ENCODE data around the gene ANXA7.
"Not testable (repeated sequence)": the region's sequence is repeated elsewhere in the genome, so short reads cannot be mapped to it uniquely, and the experiment has no call there.

Gene ANXA7

DNA sequence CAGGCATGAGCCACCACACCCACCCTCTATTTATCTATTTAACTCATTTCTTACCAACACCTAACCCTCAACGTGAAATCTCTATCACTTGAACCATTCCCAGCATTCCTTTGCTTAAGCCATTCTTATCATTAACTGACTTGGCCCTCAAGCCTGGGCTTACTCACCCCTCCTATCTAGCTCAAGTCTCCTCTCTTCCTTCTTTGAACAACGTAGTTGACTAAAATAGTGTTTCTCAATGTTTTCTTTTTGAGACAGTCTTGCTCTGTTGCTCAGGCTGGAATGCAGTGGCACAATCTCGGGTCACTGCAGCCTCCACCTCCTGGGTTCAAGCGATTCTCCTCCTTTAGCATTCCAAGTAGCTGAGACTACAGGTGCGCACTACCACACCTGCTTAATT is 7.0 kb downstream of the ANXA7 start:
- FAIRE-seq, result no peak

DNA sequence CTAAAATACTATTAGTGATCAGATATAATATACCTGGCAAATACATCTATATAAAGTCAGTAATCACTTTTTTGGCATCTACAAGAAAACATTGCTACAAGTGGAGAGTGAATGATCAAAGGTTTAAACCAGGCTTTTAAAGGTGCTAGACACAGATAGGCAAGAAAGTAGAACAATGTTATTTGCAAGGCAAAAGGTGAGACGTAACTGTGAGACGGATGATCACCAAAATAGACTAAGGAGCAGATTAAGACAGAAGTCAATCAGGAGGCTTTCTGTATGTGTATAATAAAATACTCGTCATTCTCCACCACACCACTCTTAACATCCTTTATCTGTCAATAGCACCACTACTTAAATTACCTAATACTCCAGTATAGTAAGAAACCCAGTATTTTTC is 8.3 kb downstream of the ANXA7 start:
- no peak for FAIRE-seq

DNA sequence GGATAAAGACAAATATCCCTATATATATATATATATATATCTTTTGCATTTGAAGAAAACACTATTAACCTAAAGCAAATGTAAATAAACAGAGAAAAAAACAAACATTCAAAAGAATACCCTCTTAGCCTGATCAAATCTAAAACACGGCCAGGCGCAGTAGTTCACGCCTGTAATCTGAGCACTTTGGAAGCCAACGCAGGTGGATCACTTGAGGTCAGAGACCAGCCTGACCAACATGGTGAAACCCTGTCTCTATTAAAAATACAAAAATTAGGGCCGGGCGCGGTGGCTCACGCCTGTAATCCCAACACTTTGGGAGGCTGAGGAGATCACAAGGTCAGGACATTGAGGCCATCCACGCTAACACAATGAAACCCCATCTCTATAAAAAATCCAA is 9.2 kb downstream of the ANXA7 start:
- FAIRE-seq, result no peak

DNA sequence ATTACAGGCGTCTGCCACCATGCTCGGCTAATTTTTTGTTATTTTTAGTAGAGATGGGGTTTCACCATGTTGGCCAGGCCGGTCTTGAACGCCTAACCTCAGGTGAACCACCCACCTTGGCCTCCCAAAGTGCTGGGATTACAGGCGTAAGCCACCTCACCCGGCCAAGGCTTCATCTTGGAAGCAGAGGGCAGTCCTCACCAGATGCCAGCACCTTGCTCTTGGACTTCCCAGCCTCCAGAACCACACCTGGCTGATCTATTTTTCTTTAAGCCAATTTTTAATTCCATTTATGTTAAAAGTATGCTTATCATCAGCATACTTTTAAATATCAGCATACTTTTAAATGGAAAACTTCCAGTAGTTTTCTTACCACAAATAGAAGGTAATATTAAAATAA is 12.2 kb downstream of the ANXA7 start:
- FAIRE-seq, result no peak

DNA sequence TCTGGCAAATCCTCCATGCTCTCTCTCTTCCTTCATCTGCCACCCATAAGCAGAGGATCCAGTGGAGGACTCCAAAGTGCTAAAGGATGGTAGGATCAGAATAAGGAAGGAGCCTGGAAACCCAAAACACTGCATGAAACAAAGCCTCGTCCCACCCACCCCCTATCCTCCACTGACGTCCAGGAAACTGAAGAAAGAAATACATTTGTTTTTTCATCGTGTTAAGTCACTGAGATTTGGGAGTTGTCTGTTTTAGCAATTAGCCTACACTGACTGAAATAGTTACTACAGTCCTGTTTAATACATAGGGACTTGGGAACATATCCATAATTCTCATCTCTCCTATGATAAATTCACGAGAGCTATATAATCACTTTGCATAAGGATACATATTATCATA is 14.8 kb downstream of the ANXA7 start:
- FAIRE-seq, result no peak

DNA sequence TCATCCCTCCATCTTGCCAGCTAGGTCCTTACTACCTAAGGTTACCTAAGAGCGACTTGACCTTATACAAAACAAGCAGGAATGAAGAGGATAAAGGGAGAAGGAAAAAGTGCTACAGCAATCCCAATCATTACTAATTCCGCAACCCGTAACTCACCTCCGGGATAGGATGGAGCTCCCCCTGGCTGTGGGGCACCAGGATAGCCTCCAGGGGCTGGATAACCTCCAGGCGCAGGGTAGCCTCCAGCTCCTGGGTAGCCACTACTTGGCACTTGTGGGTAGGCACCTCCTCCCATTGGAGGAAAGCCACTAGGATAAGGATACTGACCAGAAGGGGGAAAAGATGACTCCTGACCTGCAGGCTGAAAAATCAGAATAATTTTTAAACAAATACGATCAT is 15.8 kb downstream of the ANXA7 start:
- no peak for FAIRE-seq

DNA sequence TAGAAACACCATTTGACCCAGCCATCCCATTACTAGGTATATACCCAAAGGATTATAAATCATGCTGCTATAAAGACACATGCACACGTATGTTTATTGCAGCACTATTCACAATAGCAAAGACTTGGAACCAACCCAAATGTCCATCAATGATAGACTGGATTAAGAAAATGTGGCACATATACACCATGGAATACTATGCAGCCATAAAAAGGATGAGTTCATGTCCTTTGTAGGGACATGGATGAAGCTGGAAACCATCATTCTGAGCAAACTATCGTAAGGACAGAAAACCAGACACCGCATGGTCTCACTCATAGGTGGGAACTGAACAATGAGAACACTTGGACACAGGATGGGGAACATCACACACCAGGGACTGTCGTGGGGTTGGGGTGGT is 19.5 kb downstream of the ANXA7 start:
- FAIRE-seq, result not testable (repeated sequence)

DNA sequence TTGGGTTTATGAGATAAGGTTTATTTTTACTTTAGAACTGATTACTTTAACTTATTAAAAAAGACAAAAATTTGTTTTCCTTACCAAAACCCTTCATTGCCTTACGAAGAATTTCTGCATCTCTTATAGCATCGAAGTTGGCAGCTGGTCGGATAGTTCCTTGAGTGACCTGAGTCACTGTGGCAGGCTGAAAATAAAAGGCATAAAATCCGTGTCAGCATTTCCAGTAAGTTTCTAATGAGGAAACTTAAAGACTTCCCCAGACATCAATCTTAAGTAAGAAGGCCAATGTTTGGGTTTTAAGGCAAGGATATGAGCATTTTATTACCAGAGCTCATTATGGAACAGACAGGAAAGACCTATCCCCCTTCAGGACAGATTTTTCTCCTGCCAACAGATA is 25.6 kb downstream of the ANXA7 start:
- no peak for FAIRE-seq

DNA sequence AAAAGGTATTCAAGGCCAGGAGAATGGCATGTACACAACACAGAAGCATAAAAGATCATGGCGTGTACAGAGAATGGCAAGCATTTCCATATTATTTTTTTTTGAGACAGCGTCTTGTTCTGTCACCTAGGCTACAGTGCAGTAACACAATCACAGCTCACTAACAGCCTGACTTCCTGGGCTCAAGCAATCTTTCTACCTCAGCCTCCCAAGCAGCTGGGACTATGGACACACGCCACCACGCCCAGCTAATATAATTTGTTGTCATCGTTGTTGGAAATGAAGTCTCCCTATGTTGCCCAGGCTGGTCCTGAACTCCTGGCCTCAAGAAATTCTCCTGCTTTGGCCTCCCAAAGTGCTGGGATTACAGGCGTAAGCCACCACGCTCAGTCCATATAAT is 27.3 kb downstream of the ANXA7 start:
- no peak for FAIRE-seq

DNA sequence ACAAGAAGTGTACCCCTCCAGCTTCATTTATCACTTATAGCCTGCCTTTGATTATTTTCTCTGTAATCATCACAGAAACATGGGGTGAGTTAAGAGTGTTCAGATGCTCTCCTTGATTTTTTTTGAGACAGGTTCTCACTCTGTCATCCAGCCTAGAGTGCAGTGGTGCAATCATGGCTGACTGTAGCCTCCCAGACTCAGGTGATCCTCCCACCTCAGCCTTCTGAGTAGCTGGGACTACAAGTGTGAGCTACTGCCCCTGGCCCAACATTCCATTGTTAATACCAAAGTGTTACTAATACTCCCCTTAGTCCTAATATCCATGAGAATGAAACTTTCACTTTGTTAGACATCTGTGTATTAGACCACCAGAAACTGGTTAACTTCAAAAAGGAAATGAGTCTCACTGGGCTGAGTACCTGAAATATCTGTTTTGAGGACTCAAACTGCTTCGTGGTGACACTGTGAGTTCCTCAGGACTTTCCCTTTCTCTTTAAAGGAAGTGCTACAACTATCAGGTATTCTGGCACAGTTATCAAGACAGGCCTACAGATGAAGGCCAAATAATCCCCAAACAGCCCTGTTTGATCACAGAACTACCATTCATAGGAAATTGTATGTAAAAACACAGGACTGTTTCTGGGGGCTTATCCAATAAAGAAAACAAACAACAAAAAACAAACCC is 34.7 kb downstream of the ANXA7 start:
- no peak for FAIRE-seq

DNA sequence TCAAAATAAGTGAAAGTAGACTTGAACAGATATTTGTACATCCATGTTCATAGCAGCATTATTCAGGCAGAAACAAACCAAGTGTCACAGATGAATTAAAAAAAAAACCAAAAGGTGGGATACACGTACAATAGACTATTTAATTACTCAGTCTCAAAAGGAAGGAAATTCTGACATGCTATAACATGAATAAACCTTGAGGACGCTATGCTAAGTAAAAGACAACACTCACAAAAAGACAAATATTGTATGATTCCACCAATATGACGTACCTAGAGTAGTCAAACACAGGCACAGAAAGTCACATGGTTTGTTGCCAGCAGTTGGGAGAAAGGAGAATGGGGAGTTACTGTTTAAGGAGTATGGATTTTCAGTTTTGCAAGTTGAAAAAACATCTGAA is 37.2 kb downstream of the ANXA7 start:
- no peak for FAIRE-seq

DNA sequence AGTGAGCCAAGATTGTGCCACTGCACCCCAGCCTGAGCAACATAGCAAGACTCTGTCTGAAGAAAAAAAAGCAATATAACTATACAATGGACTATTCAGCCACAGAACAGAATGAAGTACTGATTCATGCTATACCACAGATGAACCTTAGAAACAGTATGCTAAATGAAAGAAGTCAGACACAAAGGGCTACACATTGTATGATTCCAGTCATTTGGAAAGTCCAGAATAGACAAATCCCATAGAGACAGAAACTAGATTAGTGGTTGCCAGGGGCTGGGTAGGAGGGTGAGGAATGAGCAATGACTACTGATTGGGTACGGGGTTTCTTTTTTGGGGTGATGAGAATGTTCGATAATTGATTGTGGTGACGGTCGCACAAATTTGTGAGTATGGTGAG is 45.6 kb downstream of the ANXA7 start:
- no peak for FAIRE-seq

DNA sequence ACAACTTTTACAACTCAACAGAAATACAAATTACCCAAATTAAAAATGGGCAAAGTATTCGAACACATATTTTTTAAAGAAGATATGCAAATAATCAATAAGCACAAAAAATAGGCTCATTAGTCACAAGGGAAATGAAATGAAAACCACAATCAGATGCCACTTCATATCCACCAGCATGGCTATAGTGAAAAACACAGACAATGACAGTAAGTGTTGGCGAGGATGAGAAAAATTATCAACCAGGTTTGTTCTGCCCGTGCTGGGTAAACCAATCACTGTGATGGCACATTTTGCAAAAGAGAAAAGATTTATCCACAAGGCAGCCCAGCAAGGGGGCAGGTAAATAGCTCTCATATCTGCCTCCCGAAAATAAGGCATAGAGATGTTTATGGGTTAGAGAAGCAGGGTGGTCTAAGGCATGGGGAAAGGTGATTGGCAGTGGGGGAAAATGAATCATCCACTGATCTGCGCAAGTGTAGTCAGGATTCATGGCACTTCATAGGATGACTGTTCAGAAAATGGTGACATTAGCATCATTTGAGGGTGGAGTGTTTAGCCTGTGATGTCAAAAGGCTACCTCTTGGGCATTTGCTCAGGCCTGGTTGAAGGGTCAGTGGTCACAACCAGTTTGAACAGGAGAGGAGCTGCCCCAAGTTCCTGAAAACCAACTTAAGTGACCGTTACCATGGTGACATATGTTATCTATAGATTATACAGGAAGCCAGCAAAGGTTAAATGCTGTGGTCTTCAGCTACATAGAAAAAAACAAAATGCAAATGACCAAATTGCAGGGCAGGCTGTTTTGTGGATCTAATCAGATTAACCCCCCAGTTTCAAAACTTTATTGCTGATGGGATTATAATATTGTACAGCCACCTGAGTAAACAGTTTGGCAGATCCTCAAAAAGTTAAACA is 47.2 kb downstream of the ANXA7 start:
- no peak for FAIRE-seq

DNA sequence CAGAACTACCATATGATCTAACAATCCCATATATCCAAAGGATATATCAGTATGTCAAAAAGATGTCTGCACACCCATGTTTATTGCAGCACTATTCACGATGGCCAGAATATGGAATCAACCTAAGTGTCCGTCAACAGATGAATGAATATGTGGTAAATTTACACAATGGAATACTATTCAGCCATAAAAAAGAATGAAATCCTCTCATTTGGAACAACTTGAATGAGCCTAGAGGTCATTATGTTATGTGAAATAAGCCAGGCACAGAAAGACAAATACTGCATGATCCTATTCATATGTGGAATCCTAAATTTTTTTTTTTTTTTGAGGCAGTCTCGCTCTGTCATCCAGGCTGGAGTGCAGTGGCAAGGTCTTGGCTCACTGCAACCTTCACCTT is 48.9 kb downstream of the ANXA7 start:
- no peak for FAIRE-seq

DNA sequence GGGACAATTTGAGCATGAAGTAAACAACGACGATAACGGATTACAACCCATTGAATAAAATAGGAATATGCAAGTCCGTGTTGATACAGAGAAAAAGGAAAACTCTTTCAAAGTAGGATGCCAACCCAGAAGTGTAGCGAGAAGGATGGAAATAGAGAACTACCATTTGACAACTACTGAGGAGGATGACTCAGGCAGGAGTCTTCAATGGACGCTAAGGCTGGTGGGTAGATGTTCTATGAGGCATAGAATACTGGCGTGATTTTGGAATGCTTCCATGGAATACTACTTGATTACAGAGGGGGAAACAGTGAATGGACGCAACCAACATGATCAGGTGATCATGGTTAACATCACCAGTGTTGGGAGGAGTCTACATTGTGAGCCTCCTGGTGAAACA is 54.4 kb downstream of the ANXA7 start:
- no peak for FAIRE-seq

DNA sequence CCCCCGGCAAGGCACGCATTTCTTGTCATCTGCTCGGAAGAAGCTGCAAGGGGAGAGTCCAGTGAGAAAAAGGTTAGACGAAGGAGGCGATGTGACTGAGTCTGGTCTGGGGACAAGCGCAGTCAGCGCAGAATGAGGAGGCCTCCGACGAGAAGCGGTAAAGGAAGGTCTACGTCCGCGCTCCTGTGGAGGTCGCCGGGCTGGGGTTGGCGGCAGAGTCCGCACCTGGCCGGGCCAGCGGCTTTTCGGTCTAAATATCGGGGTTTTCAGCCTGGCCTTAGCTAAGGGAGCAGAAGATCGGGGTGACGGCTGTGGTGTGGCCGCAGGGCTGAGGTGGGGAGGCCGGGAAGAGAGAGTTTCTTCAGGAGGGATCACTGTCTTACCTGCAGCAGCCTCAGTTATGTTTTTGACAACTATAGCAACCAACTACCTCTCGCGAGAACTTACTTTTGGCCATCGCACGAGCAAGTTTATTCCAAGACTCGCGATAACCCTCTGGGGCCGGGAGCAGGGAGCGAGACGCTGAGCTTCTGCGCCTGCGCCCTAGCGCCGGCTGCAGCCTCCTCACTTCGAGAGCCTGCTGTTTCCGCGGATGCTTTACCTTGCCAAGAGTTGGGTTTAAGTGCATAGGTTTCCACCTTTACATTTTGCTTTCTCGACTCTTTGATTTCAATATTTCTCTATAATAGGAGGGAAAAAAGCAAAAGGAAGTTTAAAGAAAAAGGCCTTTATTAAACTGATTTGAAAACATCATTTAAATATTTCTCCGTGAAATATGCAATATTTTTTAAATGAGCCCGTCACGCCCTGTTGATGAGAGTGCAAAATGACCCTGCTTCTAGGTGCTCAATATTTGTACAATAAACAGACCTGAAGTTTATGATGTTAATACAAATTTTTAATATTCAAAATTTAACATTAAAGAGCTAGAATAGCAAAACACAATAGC is 55.3 kb downstream of the ANXA7 start, which contains the start of gene CFAP70:
Gene CFAP70 (minus strand): TSS at position 534 of the 949 bp plus-strand sequence. CDS start 4,068 bp downstream, outside the sequence.
- no peak for FAIRE-seq

DNA sequence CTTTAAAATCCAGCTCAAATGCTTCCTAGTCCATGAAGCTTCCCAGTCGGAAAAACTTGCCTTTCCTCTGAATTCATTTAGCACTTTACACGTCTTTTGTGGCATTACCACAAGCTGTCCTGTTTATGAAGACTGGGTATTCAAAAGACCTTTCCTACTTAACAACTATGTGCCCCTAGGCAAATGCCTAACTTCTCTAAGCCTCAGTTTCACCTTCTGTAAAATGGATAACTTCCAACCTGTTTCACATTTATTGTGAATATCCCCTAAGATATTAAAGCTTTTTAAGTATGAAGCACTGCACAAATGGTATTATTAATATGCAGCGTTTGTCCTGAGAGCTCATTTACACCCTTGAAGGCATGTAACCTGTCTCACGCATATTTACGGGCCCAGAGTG is 56.0 kb downstream of the ANXA7 start:
- FAIRE-seq, result no peak

DNA sequence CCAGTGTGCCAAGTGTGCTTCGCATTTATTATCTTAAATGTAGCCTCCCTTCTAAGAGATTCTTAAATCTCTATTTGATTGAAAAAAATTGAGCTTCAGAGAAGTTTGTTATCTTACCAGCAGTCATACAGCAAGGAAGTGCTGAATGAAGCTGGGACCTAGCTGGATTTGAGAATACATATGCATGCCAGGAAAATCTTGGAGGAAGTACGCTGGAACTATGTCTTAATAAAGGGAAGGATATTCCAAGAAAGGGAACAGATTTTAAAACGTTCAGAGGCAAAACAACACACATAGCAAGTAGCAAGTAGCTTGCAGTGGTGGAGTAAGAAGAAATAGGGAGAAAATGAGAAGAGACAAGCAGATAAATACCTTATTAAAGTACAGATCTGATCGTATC is 56.7 kb downstream of the ANXA7 start:
- FAIRE-seq, result no peak

DNA sequence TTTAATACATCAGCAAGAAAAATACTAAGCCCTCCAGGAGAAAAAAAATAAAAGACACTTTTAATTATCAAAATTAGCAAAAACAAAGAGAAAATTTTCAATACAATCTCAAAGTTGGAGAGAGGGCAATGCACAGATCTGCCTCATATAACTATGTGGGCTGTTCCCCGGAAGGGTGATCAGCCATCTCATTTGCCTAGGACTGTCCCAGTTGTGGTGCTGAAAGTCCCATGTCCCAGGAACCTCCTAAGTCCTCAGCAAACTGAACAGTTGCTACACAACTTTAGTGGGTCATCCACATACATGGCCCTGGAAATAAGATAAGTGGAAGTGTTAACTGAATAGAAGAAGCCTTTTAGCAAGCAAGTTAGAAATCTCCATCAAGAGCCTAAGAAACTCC is 69.6 kb downstream of the ANXA7 start:
- no peak for FAIRE-seq

DNA sequence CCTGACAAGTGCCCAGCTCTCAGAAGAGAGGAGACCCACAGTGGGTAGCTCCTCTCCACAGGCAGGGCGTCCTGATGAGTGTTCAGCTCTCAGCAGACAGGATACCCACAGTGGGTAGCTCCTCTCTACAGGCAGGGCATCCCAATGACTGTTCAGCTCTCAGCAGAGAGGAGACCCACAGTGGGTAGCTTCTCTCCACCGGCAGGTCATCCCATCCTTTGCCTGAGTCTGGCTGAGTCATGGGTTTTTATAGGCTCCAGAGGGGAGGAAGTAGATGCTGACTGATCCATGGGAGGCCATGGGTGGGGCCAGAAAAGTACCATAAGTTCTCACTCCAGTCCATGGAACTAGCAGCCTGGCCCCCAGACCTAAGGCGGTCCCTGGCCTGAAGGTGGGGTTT is 73.7 kb downstream of the ANXA7 start:
- no peak for FAIRE-seq

DNA sequence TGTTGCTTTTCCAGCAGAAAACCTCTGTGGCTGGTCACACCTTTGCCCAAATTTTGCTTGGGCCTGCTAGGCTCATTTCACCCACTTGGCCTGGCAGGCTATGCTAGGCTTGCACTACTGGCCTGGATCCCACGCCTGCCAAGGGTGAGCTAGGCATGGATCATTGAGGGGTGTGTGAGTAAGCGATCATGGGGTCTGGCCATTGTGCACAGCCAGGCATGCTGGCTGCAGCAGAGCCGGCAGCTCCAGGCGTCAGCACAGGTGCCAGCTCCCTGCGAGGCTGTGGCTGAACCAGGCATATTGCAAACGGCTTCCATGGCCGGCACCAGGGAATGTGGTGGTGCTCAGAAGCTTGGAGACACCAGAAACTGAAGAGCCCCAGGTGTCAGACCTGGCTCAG is 74.4 kb downstream of the ANXA7 start:
- no peak for FAIRE-seq

DNA sequence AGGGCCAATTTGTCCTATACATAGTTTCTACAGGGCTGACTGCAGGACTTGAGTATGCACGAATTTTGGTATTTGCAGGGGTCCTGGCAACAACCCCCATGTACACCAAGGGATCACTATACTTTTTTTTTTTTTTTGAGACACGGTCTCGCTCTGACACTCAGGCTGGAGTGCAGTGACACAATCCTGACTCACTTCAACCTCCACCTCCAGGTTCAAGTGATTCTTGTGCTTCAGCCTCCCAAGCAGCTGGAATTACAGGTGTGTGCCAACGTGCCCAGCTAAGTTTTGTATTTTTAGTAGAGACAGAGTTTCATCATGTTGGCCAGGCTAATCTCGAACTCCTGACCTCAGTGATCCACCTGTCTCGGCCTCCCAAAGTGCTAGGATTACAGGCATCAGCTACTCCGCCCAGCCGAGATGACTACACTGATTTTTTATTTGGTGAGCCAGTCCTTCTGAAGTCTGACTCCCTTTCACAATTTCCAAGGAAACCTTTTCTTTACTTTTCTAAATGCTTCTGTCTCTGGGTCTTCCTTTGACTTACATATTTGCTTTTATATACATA is 75.0 kb downstream of the ANXA7 start:
- FAIRE-seq, result no peak

DNA sequence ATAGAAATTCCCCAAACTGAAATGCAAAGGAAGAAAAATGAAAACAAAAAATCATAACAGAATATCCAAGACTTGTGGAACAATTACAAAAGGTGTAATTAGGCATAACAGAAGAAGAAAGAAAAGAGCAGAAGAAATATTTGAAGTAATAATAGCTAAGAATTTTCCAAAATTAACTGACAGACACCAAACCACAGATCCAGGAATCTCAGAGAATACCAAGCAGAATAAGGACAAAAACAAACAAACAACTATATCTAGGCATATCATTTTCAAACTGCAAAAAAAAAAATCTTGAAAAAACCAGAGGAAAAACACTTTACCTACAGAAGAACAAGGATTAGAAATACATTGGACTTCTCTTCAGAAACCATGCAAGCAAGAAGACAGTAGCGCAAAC is 80.7 kb downstream of the ANXA7 start:
- FAIRE-seq, result no peak

Data from TTC549 (cell line).